GM21515 (cell line): ENCODE results near the gene ROMO1.
"Not testable (repeated sequence)": the region's sequence is repeated elsewhere in the genome, so short reads cannot be mapped to it uniquely, and the experiment has no call there.

Experiments used
- ATAC-seq: cut with Tn5 transposase; IDR thresholded peaks from one replicate; pipeline ENCODE4 v1.9.1; 2021; ENCODE audit not compliant: unreplicated experiment

Gene ROMO1

DNA sequence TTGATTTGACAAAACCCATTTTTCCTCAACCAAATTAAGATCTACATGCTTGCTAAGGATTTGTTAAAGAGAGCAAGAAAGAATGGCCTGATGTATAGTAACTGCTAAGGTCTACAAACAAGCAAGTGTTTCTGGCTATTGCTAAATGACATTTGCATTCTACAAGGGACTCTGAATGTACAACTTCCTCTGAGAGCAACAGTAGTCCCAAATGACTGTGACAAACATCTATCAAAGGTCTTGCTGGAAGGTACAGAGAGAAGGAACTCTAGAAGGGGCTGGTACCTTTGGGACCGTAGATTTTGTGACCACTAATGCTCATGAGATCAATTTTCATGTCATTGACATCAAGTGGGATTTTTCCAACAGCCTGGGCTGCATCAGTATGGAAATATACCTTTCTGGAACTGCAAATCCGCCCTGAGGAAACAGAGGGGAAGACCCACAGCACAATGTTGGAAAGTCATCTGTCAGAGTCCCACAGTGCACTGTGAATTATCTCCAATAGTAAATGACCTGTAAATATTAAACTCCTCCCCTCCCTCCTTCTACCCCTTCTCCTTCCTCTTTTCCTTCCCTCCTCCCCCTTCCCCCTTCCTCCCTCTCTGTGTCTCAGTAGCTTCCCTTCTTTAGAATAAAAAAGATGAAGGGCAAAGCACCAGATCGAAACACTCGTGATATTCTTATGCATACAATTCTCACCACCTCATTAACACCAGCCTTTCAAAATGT is 18.6 kb upstream of the ROMO1 start:
- no peak for ATAC-seq

DNA sequence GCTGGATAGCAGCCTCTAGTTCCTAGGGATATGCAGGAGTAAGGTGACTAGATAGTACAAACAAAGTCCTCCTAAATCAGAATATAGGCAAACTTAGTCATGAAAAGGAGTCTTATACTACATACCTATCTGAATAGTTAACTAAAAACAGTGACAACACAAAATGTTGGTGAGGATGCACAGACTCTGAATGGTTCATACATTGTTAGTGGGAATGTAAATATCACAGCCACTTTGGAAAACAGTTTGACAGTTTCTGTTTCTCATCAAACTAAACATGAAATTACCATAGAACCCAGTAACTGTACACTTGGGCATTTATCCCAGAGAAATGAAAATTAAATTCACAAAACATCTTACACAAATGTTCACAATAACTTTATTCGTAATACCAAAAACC is 17.2 kb upstream of the ROMO1 start:
- ATAC-seq: no peak

DNA sequence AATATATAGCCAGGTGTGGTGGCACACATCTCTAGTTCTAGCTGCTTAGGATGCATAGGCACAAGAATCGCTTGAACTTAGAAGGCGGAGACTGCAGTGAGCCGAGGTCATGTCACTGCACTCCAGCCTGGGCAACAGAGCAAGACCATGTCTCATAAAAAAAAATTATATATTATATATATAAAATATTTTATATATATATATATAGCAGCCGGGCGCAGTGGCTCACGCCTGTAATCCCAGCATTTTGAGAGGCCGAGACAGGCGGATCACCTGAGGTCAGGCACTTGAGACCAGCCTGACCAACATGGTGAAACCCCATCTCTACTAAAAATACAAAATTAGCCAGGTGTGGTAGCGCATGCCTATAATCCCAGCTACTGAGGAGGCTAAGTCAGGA is 13.8 kb upstream of the ROMO1 start:
- ATAC-seq: not testable (repeated sequence)

DNA sequence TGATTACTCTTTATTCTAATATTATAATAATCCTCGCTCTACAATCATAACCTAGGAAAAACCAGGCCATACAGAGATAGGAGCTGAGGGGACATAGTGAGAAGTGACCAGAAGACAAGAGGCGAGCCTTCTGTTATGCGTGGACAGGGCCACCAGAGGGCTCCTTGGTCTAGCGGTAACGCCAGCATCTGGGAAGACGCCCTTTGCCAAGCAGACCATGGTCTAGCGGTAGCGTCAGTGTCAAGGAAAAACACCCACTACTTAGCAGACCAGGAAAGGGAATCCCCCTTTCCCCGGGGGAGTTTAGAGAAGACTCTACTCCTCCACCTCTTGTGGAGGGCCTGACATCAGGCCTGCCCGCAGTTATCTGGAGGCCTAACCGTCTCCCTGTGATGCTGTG is 12.3 kb upstream of the ROMO1 start:
- not testable (repeated sequence) for ATAC-seq

DNA sequence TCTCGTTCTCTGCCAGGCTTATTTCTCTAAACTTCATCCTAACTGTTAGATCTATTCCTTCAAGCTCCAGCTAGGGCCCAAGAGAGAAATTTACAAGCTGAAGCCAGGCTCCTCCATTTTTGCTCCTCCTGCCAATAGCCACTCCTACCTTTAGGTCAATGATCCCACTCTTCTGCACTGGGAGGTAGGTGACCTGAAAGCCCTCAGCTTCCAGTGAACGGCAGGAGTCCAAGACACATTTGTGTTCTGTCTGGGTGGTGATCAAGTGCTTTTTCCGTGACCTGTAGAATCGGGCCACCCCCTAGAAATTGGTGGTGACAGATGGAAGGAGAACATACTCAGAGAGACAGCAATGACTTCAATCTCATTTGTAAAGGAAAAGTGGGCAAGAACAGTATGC is 8.9 kb upstream of the ROMO1 start:
- ATAC-seq: no peak

DNA sequence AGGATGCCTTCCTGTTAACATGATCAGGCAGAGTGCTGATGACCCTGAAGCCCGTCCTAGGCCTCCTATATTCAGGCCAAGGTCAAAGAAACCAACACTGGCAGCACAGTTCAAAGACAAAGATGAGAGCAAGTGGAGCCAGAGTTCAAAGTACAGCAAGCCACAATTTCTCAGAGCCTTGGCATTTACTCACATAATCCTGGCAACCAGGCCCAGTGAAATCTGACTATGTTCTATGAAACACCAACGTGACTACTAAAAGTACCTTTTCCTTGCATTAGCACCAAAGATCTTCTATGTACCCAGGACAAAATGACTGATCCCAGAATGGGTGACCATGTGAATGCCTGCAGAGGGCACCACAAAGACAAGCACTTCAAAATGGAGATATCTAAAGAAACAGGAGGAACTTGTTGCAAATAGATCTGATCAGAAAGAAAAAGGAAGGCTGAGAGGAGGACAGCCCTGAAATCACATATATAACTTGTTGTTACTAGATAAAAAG is 3.9 kb upstream of the ROMO1 start:
- no peak for ATAC-seq

DNA sequence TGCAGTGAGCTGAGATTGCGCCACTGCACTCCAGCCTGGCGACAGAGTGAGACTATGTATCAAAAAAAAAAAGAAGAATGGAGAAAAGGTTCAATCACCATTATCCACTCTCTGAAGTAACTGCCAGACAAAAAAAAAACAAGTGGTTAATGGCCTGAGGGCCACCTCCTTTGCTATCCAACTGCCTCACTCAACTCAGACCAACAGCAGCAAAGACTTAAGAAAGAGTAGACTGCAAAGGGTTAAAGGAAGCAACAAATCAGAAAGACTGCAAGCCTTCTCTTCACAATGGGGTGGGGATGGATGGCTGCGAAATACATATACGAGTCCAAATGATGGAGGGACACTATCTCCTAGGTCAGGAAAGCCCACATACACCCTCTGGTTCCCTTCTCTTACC is 3.2 kb upstream of the ROMO1 start:
- no peak for ATAC-seq

DNA sequence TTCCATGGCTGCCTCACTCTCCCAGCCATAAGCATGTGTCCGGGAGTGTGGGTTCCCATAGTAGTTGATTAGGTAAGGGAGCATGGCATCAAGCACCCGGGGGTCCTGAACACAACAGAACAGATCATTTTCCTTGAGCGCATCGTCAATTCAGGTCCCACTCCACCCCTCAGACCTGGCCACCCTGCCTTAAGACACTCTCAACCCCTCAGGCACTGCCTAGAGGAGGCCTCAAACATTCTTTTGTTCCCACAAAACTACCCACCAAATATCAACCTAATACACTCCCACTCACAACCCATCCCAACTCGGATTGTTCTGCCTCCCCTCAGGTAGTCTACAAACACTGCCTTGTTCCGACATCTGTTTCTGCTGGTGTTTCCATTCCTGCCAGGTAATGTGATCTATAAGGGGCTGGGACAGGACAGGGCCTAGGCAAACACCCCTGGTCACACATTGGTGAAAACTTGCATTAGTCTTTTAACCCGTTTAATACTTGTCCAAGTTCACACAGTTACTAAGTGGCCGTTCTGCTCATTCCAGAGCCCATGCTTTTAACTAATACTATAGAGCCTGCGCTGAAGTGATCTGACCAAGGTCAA is 1.4 kb upstream of the ROMO1 start:
- ATAC-seq: no peak

DNA sequence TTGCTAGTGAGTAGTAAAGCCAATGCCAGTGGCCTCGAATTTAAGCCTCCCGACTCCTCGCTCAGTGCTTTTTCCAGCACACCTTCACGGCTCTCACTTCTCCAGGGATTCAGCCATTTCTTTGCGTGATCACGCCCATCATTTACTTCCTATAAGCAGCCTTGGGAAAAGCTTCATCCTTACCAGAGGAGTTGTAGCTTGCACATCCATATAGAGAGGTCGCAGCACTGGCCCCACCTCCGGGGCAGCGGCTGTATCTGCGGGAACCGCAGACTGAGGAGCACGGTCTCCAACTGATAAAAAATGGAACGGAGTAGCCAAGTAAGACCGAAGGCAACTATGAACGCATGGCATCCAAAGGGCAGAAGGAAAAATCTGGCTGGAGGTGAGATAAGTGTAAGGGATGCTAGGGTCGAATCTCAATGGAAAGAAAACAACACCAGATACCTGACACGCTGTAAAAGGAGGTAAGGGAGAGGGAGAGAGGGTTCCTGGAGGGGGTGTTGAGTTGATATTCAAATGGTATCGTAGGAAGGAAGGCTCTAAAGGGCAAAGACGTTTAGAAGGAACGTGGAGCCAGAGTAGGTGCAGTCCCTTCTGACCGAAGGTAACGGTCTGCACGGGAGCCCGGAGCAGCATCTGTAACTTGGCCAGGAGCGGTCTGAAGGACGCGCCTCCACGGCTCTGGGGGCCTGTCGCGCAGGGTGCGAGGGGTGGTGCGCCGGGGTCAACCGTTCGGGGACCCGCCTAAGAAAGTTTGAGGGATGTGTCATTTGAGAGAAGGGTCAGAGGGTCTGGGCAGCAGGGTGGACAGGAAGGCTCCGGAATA is 693 bp upstream of the ROMO1 start:
- peak; percentile 33 for ATAC-seq

DNA sequence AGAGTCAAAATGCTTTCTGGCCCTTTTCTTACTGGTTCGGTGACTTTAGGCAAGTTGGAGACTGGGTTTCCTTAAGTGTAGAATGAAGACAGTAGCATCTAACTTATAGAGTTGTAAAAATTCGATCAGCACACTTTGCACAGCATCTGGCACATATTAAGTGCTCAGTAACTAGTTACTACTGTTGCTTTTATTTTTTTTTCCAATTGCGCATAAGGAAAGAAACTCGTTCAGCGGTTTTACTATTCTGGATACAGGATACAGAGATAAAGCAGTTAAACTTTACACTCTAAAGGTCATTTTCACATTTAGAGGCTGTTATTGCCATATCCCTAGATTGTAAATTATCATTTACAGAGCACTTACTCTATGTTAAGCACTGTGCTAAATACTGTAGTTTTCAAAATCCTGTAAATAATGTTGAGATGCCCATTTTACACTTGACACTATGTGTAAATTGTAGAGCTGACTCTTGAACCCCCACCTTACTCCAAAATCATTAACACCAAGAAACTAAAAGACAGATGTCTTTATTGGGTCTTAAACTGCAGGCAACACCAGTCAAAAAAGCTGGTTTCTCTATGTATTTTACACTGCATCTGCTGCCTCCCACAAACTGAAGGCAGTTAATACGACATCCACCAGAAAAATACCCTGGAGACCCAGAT is 886 bp downstream of the ROMO1 start:
- no peak for ATAC-seq

DNA sequence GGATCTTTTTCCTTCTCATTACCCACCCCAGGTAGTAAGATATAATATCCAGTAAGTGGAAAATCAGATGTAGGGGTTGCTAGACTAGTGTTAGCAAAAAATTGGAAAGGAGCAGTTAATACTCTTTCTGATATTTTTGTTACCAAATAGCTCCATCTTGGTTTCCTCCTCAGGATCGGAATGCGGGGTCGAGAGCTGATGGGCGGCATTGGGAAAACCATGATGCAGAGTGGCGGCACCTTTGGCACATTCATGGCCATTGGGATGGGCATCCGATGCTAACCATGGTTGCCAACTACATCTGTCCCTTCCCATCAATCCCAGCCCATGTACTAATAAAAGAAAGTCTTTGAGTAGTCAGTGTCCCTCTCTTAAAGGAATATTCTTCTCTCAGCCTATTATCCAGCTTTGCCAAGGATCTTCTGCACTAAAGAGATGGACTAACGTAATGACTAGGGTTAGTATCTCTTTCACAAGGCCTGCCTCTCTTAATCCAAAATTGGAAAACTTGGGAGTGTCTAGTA is 1.5 kb downstream of the ROMO1 start:
- no peak for ATAC-seq

DNA sequence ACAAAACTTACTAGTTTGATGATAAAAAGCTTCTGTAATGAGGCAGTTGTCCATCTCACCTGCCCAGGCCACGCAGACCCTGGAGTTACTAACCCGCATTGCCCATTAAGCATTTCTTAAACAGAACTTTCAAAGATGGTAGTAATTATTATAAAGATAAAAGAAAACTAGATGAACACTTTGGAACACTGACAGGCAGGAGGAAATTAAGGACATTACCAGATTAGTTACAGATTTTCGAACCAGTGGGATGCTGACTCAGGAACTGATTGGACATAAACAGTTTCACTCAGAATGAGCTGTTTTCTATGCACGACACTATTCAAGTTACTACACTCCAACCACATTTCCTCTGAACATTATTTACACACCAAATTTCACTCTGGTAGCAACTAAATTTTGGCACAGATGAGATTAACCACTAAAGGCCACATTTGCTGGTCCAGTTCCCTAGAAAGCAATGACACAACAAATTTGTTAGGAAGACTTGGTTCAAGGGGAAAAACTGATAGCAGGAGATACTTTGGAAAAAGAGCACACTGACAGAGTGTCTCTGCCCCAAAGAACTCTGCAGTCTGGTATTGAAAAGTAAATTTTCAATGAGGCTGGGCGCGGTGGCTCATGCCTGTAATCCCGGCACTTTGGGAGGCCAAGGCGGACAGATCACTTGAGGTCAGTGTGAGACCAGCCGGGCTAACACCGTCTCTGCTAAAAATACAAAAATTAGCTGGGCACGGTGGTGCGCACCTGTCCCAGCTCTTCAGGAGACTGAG is 3.0 kb downstream of the ROMO1 start:
- no peak for ATAC-seq

DNA sequence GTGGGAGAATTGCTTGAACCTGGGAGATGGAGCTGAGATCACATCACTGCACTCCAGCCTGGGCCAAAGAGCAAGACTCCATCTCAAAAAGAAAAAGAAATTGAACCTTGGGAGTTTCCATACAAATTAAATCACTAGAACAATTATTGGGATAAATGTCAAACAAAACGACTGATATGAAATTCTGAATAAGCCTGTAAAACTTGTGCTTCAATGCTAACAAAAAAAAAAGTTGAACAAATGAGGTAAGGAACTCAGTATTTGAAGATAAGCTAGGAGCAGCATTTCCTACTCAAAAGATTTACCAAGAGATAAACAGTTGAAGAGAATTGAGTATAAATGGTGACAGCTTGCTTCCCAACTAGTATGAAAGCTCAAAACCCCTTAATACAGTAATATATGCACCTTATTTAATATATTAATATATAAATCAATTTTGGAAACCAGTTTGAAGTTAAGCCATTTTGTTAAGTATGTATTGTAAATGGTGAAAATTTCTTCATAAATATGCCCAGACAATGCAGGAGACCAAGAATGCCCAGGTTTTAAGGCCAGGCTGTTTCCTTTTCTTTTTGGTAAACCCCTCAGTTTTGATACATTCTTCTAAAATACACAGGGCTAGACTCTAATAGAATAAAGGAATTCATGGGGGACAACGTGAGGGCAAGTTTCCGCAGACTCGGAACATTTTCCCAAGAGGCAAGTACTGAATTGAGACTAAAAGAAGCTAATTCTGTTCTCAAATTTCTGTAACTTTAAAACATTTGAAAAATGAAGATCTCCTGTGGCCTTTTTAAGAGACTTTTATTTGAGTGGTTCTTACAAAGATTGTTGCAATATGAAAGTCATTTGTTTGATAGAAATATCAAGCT is 3.9 kb downstream of the ROMO1 start:
- no peak for ATAC-seq

DNA sequence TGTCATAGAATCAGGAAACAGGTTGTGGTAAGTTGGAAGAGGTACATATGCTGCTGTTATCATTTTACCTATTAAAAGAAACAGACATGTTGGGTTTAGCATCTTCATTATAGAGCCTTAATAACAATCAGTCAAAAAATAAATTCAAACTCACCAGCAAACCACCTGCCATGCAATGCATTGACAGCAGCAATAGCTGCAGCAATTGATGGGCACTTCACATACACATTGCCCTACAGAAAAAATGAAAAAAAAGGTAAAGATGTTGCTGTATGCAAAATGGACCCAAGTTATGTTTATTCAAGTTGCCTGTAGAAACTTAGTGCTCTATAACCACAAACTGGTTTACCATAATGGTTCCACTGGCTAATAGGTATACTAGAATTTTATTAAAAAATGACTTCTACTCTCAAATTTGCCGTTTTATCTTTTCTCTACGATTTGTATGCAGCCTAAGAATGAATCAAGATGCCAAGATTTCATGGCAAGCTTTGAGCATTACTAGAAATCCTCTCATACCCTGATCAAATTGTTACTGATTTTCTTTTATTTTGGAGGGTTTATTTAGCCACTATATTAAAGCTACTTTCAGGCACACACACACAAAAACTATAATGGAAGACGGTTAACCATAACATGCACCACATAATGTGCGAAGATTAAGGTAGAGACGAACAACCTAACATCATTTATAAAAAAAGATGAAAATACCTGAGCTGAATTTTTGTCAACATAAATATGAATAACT is 5.5 kb downstream of the ROMO1 start:
- no peak for ATAC-seq

DNA sequence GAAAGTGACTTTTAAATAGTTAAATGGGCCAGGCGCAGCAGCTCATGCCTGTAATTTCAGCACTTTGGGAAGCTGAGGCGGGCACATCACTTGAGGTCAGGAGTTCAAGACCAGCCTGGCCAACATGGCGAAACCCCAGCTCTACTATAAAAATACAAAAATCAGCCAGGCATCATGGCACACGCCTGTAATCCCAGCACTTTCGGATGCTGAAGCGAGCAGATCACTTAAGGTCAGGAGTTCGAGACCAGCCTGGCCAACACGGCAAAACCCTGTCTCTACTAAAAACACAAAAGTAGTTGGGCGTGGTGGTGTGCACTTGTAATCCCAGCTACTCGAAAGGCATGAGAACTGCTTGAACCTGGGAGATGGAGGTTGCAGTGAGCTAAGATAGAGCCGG is 6.7 kb downstream of the ROMO1 start:
- ATAC-seq: not testable (repeated sequence)

DNA sequence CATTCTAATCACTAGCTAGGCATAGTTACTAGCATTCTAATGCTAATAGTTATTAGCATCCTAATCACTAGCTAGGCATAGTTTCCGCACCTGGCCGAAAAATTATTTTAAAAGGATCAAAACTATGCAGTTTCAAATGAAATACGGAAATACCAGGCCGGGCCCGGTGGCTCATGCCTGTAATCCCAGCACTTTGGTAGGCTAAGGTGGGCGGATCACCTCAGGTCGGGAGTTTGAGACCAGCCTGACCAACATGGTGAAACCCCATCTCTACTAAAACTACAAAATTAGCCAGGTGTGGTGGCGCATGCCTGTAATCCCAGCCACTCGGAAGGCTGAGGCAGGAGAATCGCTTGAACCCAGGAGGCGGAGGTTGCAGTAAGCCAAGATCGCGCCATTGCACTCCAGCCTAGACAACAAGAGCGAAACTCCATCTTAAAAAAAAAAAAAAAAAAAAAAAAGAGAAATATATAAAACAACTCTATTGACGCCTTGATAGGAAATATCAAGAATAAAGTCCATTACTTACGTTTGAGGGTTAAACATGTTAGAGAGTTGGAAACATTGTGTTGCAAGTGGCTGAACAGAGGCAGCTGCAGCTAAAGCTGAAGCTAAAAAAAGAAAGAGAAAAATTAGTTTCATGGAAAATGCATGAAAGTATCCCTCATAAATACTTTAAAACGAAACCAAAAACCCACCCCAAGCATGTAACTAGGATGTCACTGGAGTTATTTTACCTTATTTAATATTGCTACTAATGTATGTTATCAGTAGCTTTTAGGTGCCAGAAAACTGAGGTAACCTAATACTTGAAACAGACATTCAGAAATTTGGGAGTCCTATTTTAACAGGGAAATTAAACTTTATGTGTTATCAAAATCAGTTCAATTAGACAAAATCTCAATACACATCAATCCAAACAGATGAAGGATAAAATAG is 7.7 kb downstream of the ROMO1 start:
- ATAC-seq: not testable (repeated sequence)

DNA sequence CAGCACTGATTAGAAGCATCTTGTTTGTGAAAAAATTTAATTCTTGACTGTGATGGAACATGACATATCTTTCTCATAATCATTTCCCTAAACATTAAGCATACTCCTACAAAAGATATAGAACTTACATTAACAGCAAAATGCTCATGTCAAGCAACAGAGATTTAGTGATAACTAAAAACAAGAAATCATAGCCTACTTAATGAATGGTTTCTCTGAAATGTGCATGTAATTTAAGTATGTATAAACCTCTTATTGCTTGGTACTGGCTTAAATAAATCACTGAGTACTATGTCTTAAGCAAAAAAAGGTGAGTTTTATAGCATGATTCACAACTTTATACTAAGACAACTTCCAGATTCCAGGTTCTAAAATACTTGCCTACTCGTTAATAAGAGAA is 9.3 kb downstream of the ROMO1 start:
- no peak for ATAC-seq

DNA sequence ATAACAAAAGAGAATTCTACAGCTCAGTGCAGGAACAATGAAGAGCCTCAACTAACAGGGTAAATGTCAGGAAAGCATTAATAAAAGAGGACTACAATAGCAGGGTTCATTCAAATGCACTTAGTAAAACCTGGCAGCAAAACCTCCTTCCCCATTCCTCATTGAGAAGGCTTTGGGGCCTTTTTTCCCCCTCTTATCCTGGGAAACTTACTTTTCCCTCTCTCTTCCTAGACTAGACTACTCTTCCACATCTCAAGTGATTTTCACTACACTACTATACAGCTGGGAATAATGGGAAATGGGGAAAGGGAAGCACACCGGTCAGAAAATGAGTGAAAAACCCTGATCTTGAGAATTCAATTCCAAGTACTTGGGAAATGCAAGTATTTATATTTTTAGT is 10.1 kb downstream of the ROMO1 start:
- no peak for ATAC-seq
